ENCODE measurements around the gene LAMC3. TPM values are rescaled to one million over a fixed set of nuclear protein-coding genes. Genes with fewer than 3 reads are reported as not detected.

LAMC3 gene
- total RNA-seq, 4 donors from 2014 or later, result under 0.01 to 0.78 (median 0.50) TPM; not detected in 1

DNA sequence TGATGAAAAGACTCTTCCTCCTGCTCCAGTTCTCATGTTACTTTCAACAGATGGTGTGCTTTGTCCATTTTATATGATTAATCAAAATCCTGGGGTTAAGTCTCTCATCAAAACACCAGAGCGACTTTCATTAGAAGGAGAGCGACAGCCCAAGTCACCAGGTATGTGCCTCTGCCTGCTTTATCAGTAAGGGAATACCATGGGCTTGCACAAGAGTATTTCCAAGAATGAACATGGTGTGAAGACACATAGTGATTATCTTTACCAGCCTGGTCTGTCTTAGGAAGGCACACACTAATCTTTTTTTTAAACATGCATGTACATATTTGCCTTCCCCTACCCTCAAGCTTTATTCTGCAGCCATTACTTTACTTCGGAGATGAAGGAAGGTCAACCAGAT lies 131.6 kb downstream of the LAMC3 start:
- H3K27me3 ChIP-seq, result no peaks in the 10 kb centered on the region
- H3K4me3 ChIP-seq, result no peak overlapping the region
- H3K27ac ChIP-seq, result no peak overlapping the region
- TF ChIP-seq POLR2AphosphoS5 (IDR thresholded peaks at IDR 0.05) (no peak), EP300 (IDR thresholded peaks at IDR 0.05) (no peak), POLR2A (IDR thresholded peaks at IDR 0.05) (no peak)
- TF ChIP-seq, protein P1, sequence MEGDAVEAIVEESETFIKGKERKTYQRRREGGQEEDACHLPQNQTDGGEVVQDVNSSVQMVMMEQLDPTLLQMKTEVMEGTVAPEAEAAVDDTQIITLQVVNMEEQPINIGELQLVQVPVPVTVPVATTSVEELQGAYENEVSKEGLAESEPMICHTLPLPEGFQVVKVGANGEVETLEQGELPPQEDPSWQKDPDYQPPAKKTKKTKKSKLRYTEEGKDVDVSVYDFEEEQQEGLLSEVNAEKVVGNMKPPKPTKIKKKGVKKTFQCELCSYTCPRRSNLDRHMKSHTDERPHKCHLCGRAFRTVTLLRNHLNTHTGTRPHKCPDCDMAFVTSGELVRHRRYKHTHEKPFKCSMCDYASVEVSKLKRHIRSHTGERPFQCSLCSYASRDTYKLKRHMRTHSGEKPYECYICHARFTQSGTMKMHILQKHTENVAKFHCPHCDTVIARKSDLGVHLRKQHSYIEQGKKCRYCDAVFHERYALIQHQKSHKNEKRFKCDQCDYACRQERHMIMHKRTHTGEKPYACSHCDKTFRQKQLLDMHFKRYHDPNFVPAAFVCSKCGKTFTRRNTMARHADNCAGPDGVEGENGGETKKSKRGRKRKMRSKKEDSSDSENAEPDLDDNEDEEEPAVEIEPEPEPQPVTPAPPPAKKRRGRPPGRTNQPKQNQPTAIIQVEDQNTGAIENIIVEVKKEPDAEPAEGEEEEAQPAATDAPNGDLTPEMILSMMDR (IDR thresholded peaks at IDR 0.05), result no peak
- H3K4me1 ChIP-seq, result no peaks in the 10 kb centered on the region
- 88 to 97% methylated on average over 1 to 3 of the region's 3 CpGs for WGBS, 2 donors (ENCODE audit: low coverage in 1 of 2)
- peaks cover 3 to 100% of the 10 kb centered on the region in 2 donors for H3K36me3 ChIP-seq
- ATAC-seq, result no peak
- H3K9me3 ChIP-seq, result no peaks in the 10 kb centered on the region

DNA sequence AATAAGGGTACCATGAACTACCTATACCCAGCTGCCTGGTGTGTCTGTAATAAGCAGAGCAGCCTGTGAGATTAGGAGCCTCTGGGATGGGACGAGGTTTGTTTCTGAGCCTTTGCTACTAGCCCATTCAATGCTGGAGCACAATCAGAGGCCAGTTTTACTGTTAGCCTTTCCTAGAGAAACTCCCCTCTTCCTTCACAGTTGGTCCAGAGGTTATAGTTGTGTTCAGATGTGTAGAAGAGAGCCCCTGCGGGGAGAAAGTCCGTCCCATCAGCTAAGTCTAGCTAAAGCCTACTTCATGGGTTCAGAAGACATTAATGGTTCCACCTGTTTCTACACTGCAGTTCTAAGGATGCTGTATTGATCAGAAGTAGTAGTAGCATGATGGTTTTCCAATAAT lies 133.2 kb downstream of the LAMC3 start:
- no peak overlapping the region for H3K27ac ChIP-seq
- ATAC-seq, result no peak
- TF ChIP-seq, protein P1 (IDR thresholded peaks at IDR 0.05), result no peak
- TF ChIP-seq EP300 (IDR thresholded peaks at IDR 0.05), result no peak
- no peak for TF ChIP-seq POLR2A (IDR thresholded peaks at IDR 0.05)
- no peak for TF ChIP-seq POLR2AphosphoS5 (IDR thresholded peaks at IDR 0.05)
- no peaks in the 10 kb centered on the region for H3K4me1 ChIP-seq
- H3K27me3 ChIP-seq, result no peaks in the 10 kb centered on the region
- no peaks in the 10 kb centered on the region for H3K9me3 ChIP-seq
- 93% methylated on average over 2 of the region's 3 CpGs; no CpG with 5 or more reads in 1 of the 2 donors for WGBS, 2 donors (ENCODE audit: low coverage in 1 of 2)
- H3K4me3 ChIP-seq, result no peak overlapping the region
- peaks cover 0 to 100% of the 10 kb centered on the region in 2 donors for H3K36me3 ChIP-seq

Small RNAs within 50 kb of the gene (small RNA-seq; reads per million reads assigned to genes)
- gene RF00322, result 0 reads per million in 4 donors
- 0 reads per million in 4 donors for gene RNU6-881P

Other genes with a start within 250 kb of the LAMC3 start
- 100 to 1,000 TPM in 3 of 4 donors, 10 to 100 TPM in 1; 81.4 to 147 (median 125) TPM for gene ABL1, start 173.9 kb upstream of the LAMC3 start, total RNA-seq
- gene QRFP, start 112.4 kb upstream of the LAMC3 start, total RNA-seq, result not detected
- 1 to 10 TPM in 2 of 4 donors, not detected in 2; 1.4 to 1.7 TPM for gene FIBCD1, start 69.9 kb upstream of the LAMC3 start, total RNA-seq
- gene AIF1L, start 87.4 kb downstream of the LAMC3 start, total RNA-seq, result 10 to 100 TPM in 3 of 4 donors, 1 to 10 TPM in 1; 5.4 to 28.5 (median 17.1) TPM
- 10 to 100 TPM; 25.8 to 68.2 (median 36.9) TPM for gene NUP214, start 116.4 kb downstream of the LAMC3 start, total RNA-seq